ENCODE measurements around the gene AK3.
"Not testable (repeated sequence)": the region's sequence is repeated elsewhere in the genome, so short reads cannot be mapped to it uniquely, and the experiment has no call there.

Gene AK3

GRCh38 chr9:4740638-4741364, at the start of gene AK3:
TSS of gene AK3 (minus strand) at chr9:4741202. CDS start at chr9:4741087, 115 bp downstream.
- ATAC-seq: peak; percentile 96

GRCh38 chr9:4788703-4789102, 47.7 kb upstream of the AK3 start:
- H3K4me1 Mint-ChIP-seq: peaks cover 17% of the 10 kb centered on the region
- H3K27me3 Mint-ChIP-seq: peaks cover 18% of the 10 kb centered on the region
- no peaks in the 10 kb centered on the region for H3K9me3 Mint-ChIP-seq
- ATAC-seq: no peak
- H3K27ac Mint-ChIP-seq: no peak overlapping the region
- H3K4me3 Mint-ChIP-seq: no peak overlapping the region
- DNase-seq: no peak

More at GRCh38 chr9:4740638-4741364, at the start of gene AK3:
- Mint-ChIP-seq H3K4me3 (peak within 1 kb of the TSS; percentile 76 to 92), H3K9me3 (peaks cover 5 to 7% of the 10 kb centered on the region in 2 donors), H3K27me3 (no peaks in the 10 kb centered on the region), H3K27ac (peak within 1 kb of the TSS; percentile 95 to 96), H3K4me1 (peaks cover 33% of the 10 kb centered on the region)
- DNase-seq: peak; percentile 90 to 91

GRCh38 chr9:4787876-4788275, 46.9 kb upstream of the AK3 start:
- Mint-ChIP-seq H3K4me3 (no peak overlapping the region), H3K27ac (no peak overlapping the region), H3K9me3 (no peaks in the 10 kb centered on the region), H3K27me3 (peaks cover 26% of the 10 kb centered on the region), H3K4me1 (peaks cover 16% of the 10 kb centered on the region)
- DNase-seq (no peak), ATAC-seq (no peak)

GRCh38 chr9:4786599-4786998, 45.6 kb upstream of the AK3 start:
- DNase-seq: no peak
- no peak for ATAC-seq
- Mint-ChIP-seq H3K4me3 (no peak overlapping the region), H3K27ac (no peak overlapping the region), H3K4me1 (peaks cover 11% of the 10 kb centered on the region), H3K27me3 (peaks cover 34% of the 10 kb centered on the region), H3K9me3 (peaks cover 0 to 6% of the 10 kb centered on the region in 2 donors)

GRCh38 chr9:4784403-4784802, 43.4 kb upstream of the AK3 start:
- H3K4me1 Mint-ChIP-seq: peaks cover 11% of the 10 kb centered on the region
- no peak overlapping the region for H3K27ac Mint-ChIP-seq
- DNase-seq: no peak
- H3K4me3 Mint-ChIP-seq: no peak overlapping the region
- ATAC-seq: no peak
- peaks cover 0 to 7% of the 10 kb centered on the region in 2 donors for H3K9me3 Mint-ChIP-seq
- peaks cover 44% of the 10 kb centered on the region for H3K27me3 Mint-ChIP-seq

GRCh38 chr9:4783191-4783590, 42.2 kb upstream of the AK3 start:
- H3K27ac Mint-ChIP-seq, H3K9me3 Mint-ChIP-seq, H3K4me3 Mint-ChIP-seq, ATAC-seq, DNase-seq: not testable (repeated sequence)
- peaks cover 11% of the 10 kb centered on the region for H3K4me1 Mint-ChIP-seq
- H3K27me3 Mint-ChIP-seq: peaks cover 44% of the 10 kb centered on the region

- H3K27me3 Mint-ChIP-seq: peaks cover 49% of the 10 kb centered on the region
- H3K27ac Mint-ChIP-seq: no peak overlapping the region
- H3K4me3 Mint-ChIP-seq: no peak overlapping the region
- H3K9me3 Mint-ChIP-seq: peaks cover 0 to 7% of the 10 kb centered on the region in 2 donors
- ATAC-seq: no peak
- no peaks in the 10 kb centered on the region for H3K4me1 Mint-ChIP-seq
- no peak for DNase-seq
These were observed 40.4 kb upstream of the AK3 start for GRCh38 chr9:4781408-4781807.

GRCh38 chr9:4780651-4781050, 39.6 kb upstream of the AK3 start:
- no peaks in the 10 kb centered on the region for H3K4me1 Mint-ChIP-seq
- DNase-seq (no peak), ATAC-seq (no peak)
- H3K9me3 Mint-ChIP-seq: peaks cover 0 to 7% of the 10 kb centered on the region in 2 donors
- H3K27ac Mint-ChIP-seq: no peak overlapping the region
- H3K27me3 Mint-ChIP-seq: peaks cover 49% of the 10 kb centered on the region
- no peak overlapping the region for H3K4me3 Mint-ChIP-seq

- not testable (repeated sequence) for H3K27me3 Mint-ChIP-seq, H3K27ac Mint-ChIP-seq, ATAC-seq, H3K9me3 Mint-ChIP-seq, H3K4me1 Mint-ChIP-seq, H3K4me3 Mint-ChIP-seq, DNase-seq
These were observed 34.0 kb upstream of the AK3 start for GRCh38 chr9:4774958-4775357.

GRCh38 chr9:4774209-4774608, 33.2 kb upstream of the AK3 start:
- Mint-ChIP-seq H3K4me3 (no peak overlapping the region), H3K4me1 (peaks cover 10% of the 10 kb centered on the region), H3K27me3 (peaks cover 6% of the 10 kb centered on the region), H3K9me3 (peaks cover 0 to 6% of the 10 kb centered on the region in 2 donors), H3K27ac (no peak overlapping the region)
- ATAC-seq (no peak), DNase-seq (no peak)

- no peak for DNase-seq
- no peak for ATAC-seq
- H3K4me3 Mint-ChIP-seq: no peak overlapping the region
- no peak overlapping the region for H3K27ac Mint-ChIP-seq
- H3K9me3 Mint-ChIP-seq: peaks cover 0 to 6% of the 10 kb centered on the region in 2 donors
- peaks cover 15% of the 10 kb centered on the region for H3K4me1 Mint-ChIP-seq
- H3K27me3 Mint-ChIP-seq: no peaks in the 10 kb centered on the region
These were observed 30.8 kb upstream of the AK3 start for GRCh38 chr9:4771788-4772187.

- Mint-ChIP-seq H3K27me3 (no peaks in the 10 kb centered on the region), H3K4me1 (peaks cover 15% of the 10 kb centered on the region), H3K27ac (no peak overlapping the region), H3K4me3 (no peak overlapping the region), H3K9me3 (peaks cover 0 to 6% of the 10 kb centered on the region in 2 donors)
- DNase-seq: peak in 1 of 2 donors; percentile 22
- ATAC-seq: peak; percentile 96
These were observed 28.5 kb upstream of the AK3 start for GRCh38 chr9:4769321-4770080.

GRCh38 chr9:4768681-4769080, 27.7 kb upstream of the AK3 start:
- no peak for ATAC-seq
- H3K27ac Mint-ChIP-seq: no peak overlapping the region
- peaks cover 0 to 6% of the 10 kb centered on the region in 2 donors for H3K9me3 Mint-ChIP-seq
- H3K27me3 Mint-ChIP-seq: no peaks in the 10 kb centered on the region
- DNase-seq: no peak
- no peak overlapping the region for H3K4me3 Mint-ChIP-seq
- H3K4me1 Mint-ChIP-seq: peaks cover 15% of the 10 kb centered on the region

- ATAC-seq (no peak), DNase-seq (no peak)
- Mint-ChIP-seq H3K4me3 (no peak overlapping the region), H3K27me3 (peaks cover 9% of the 10 kb centered on the region), H3K27ac (no peak overlapping the region), H3K9me3 (no peaks in the 10 kb centered on the region), H3K4me1 (peaks cover 19% of the 10 kb centered on the region)
These were observed 23.0 kb upstream of the AK3 start for GRCh38 chr9:4764033-4764432.

GRCh38 chr9:4762886-4763541, 22.0 kb upstream of the AK3 start:
- Mint-ChIP-seq H3K27ac (peak overlapping the region in 1 of 2 donors; percentile 79), H3K9me3 (no peaks in the 10 kb centered on the region), H3K27me3 (peaks cover 9% of the 10 kb centered on the region), H3K4me3 (peak overlapping the region; percentile 66 to 71), H3K4me1 (peaks cover 16% of the 10 kb centered on the region)
- ATAC-seq (peak; percentile 37), DNase-seq (no peak)

Measured in stimulated activated naive CD8-positive, alpha-beta T cell treated with anti-CD3 and anti-CD28 coated beads, Interleukin-15, amount 100 ng/mL, for 72 hours (primary cell).